Transverse colon (tissue), 4 donors: Measurements from ENCODE around the gene MKRN2. TPM values are rescaled to one million over a fixed set of nuclear protein-coding genes. Genes with fewer than 3 reads are reported as not detected.
"Not testable (repeated sequence)": the region's sequence is repeated elsewhere in the genome, so short reads cannot be mapped to it uniquely, and the experiment has no call there.

ENCODE experiments used
- DNase-seq: peaks from one replicate; pipeline ENCODE4 v3.0.0-alpha.2; 2019
- H3K27ac ChIP-seq, 4 donors: fragments of 200-600 bp; sonication (generic); 2 replicates each; pipeline ENCODE4 v1.5.1; 2016 to 2018; ENCODE audit warnings: inconsistent platforms in 4 of 4
- H3K27me3 ChIP-seq: fragments of 200-600 bp; sonication (generic); 2 replicates; pipeline ENCODE4 v1.5.1; 2017; ENCODE audit warnings: inconsistent platforms
- H3K36me3 ChIP-seq, 4 donors: fragments of 200-600 bp; sonication (generic); 2 replicates each; pipeline ENCODE4 v1.5.1; 2017 to 2019; ENCODE audit warnings: inconsistent platforms in 4 of 4
- H3K4me1 ChIP-seq, 4 donors: fragments of 200-600 bp; sonication (generic); 2 replicates each; pipeline ENCODE4 v1.5.1; 2017 to 2020; ENCODE audit warnings: inconsistent platforms in 4 of 4
- H3K4me3 ChIP-seq, 4 donors: fragments of 200-600 bp; sonication (generic); 1 replicate in 1 of 4; 2 replicates in 3 of 4; pipeline versions ENCODE4 v1.5.1 to v1.6.1; 2017 to 2019; ENCODE audit warnings: inconsistent platforms in 4 of 4
- H3K9me3 ChIP-seq, 2 donors: fragments of 200-600 bp; sonication (generic); 2 replicates each; pipeline ENCODE4 v1.5.1; 2017 to 2019; ENCODE audit warnings: inconsistent platforms in 2 of 2
- CTCF ChIP-seq, 5 experiments: fragments of 200-600 bp in 3 of 5; fragments of 450-650 bp in 2 of 5; sonication (generic) in 3 of 5; IDR thresholded peaks; 1 replicate in 2 of 5; 2 replicates in 3 of 5; pipeline ENCODE4 v1.5.1; 2016 to 2017; ENCODE audit warnings: antibody characterized with exemption in 5 of 5, inconsistent platforms in 3 of 5, mild to moderate bottlenecking in 2 of 5, moderate library complexity in 1 of 5
- EP300 ChIP-seq: sonication (generic); formaldehyde crosslinking; IDR thresholded peaks from one replicate; pipeline ENCODE4 v1.6.1; 2017; ENCODE audit warnings: antibody characterized with exemption, low read depth
- POLR2A ChIP-seq: fragments of 450-650 bp; IDR thresholded peaks from one replicate; pipeline ENCODE4 v1.6.1; 2016; ENCODE audit warnings: antibody characterized with exemption, mild to moderate bottlenecking, moderate library complexity
- POLR2AphosphoS5 ChIP-seq, 3 donors: sonication (generic); formaldehyde crosslinking; IDR thresholded peaks; one replicate each; pipeline ENCODE4 v1.6.1; 2016; ENCODE audit warnings: antibody characterized with exemption in 3 of 3
- WGBS, 2 donors: methylation state at CpG; one replicate each; pipeline ENCODE4 v1.1.5; 2018; ENCODE audit warnings: low coverage in 1 of 2; 5-methylcytosine and 5-hydroxymethylcytosine counted together
- in situ Hi-C, 4 donors: fragments of 200-750 bp; cut with MboI; loops; one replicate each; pipeline versions ENCODE4 v1.15.0 to v1.15.1; 2017; ENCODE audit warnings: low sequenced_read_pairs in 3 of 4, low pct_ligation_motif_present in 1 of 4, low pct_unique_long_range_greater_than_20kb in 1 of 4
- intact Hi-C: fragments of 100-400 bp; cut with DNase I; formaldehyde crosslinking; loops from one replicate; pipeline ENCODE4 v1.15.1; 2023; ENCODE audit warnings: low total_unique reads
- total RNA-seq, 4 donors: library from RNA; depleted of rRNA; stranded (reverse); fragments of >200 nt; gene quantifications; one replicate each; pipeline ENCODE4 v1.1.0, GENCODE V29; 2016

MKRN2 gene
- total RNA-seq, 4 donors from 2014 or later, result 22.9 to 30.6 (median 25.4) TPM

DNA sequence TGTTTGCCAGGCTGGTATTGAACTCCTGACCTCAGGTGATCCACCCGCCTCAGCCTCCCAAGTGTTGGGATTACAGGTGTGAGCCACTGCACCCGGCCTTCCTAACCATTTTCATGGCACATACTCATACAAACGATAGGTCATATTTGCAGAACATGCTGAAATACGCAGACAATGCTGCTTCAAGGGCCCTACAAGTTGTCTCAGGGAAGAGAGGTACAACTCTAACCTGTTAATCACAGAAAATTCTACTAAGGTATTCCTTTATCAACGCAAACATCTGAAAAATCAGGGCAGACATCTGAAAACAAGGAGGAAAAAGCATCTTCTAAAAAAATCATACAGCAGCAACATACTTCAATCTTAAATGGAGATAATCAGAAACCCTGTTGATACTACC lies 67.2 kb downstream of the MKRN2 start:
- no peak overlapping the region for H3K4me3 ChIP-seq
- intact Hi-C loops (no loop called here), in situ Hi-C loops (no loop called here)
- 92 to 100% methylated on average over 2 to 5 of the region's 5 CpGs for WGBS, 2 donors
- TF ChIP-seq POLR2AphosphoS5 (IDR thresholded peaks at IDR 0.05), result no peak
- no peak for TF ChIP-seq CTCF (IDR thresholded peaks at IDR 0.05)
- TF ChIP-seq POLR2A, result no peak
- TF ChIP-seq EP300, result no peak
- no peaks in the 10 kb centered on the region for H3K36me3 ChIP-seq
- no peaks in the 10 kb centered on the region for H3K27me3 ChIP-seq
- H3K27ac ChIP-seq, result no peak overlapping the region
- peaks cover 11 to 69% (median 15%) of the 10 kb centered on the region in 4 donors for H3K4me1 ChIP-seq
- H3K9me3 ChIP-seq, result no peaks in the 10 kb centered on the region
- DNase-seq, result no peak

DNA sequence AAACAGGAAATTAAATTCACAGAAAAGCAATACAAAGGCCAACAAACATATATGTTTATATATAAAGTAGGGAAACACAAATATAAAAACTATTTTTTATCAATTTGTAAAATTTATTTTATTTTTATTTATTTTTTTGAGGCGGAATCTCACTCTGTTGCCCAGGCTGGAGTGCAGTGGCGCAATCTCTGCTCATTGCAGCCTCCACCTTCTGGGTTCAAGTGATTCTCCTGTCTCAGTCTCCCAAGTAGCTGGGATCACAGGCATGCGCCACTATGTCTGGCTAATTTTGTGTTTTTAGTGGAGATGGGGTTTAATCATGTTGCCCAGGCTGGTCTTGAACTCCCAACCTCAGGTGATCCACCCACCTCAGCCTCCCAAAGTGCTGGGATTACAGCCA lies 68.1 kb downstream of the MKRN2 start:
- H3K27ac ChIP-seq, DNase-seq, H3K36me3 ChIP-seq, H3K9me3 ChIP-seq, H3K27me3 ChIP-seq, H3K4me3 ChIP-seq, intact Hi-C loops, in situ Hi-C loops: not testable (repeated sequence)
- peaks cover 20 to 77% (median 21%) of the 10 kb centered on the region in 4 donors for H3K4me1 ChIP-seq
- WGBS, 2 donors, result 93 to 94% methylated on average over 3 of the region's 3 CpGs

DNA sequence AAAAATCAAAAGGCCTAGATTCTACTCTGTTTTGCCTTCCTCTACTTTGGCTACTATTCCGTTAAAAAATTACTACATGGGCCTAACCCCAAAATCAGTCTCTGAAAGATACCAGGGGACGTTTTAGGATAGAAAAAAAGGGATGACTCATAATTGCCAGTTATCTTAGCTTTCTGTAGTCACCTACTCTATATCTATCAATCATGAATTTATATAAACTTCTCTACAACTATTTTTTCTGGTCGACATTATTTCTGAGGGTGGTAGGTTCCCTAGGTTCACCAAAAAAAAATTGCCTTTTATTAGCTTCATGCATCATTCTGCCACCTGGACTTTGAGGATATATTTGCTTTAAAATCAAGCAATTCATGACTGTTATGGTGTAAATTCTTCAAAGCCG lies 70.5 kb downstream of the MKRN2 start:
- Histone ChIP-seq H3K4me3 (no peak overlapping the region), H3K36me3 (no peaks in the 10 kb centered on the region), H3K9me3 (no peaks in the 10 kb centered on the region), H3K27ac (no peak overlapping the region), H3K27me3 (no peaks in the 10 kb centered on the region), H3K4me1 (peaks cover 19 to 69% (median 27%) of the 10 kb centered on the region in 4 donors)
- intact Hi-C loops (no loop called here), in situ Hi-C loops (no loop called here)
- TF ChIP-seq POLR2A (no peak), EP300 (no peak), POLR2AphosphoS5 (IDR thresholded peaks at IDR 0.05) (no peak), CTCF (IDR thresholded peaks at IDR 0.05) (no peak)
- WGBS, 2 donors, result 54 to 74% methylated on average over 4 of the region's 4 CpGs
- DNase-seq, result no peak

DNA sequence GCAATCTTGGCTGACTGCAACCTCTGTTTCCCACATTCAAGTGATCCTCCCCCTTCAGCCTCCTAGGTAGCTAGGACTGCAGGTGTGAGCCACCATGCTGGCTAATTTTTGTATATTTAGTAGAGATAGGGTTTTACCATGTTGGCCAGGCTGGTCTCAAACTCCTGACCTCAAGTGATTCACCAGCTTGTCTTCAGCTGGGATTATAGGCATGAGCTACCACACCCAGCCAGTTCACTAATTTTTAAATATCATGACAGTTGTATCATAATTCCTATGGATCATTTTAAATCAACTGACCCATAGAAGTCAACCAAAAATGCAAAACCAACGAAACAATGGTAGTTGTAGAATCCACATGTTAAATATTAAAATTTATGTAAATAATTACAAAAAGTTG lies 71.9 kb downstream of the MKRN2 start:
- DNase-seq, result no peak
- Histone ChIP-seq H3K9me3 (no peaks in the 10 kb centered on the region), H3K4me3 (no peak overlapping the region), H3K36me3 (no peaks in the 10 kb centered on the region), H3K4me1 (peaks cover 17 to 65% (median 27%) of the 10 kb centered on the region in 4 donors), H3K27ac (no peak overlapping the region), H3K27me3 (no peaks in the 10 kb centered on the region)
- no peak for TF ChIP-seq POLR2AphosphoS5 (IDR thresholded peaks at IDR 0.05)
- no peak for TF ChIP-seq POLR2A
- TF ChIP-seq CTCF (IDR thresholded peaks at IDR 0.05), result no peak
- no peak for TF ChIP-seq EP300
- in situ Hi-C loops (no loop called here), intact Hi-C loops (no loop called here)
- WGBS, 2 donors, result 80 to 86% methylated on average over 1 of the region's 1 CpG

DNA sequence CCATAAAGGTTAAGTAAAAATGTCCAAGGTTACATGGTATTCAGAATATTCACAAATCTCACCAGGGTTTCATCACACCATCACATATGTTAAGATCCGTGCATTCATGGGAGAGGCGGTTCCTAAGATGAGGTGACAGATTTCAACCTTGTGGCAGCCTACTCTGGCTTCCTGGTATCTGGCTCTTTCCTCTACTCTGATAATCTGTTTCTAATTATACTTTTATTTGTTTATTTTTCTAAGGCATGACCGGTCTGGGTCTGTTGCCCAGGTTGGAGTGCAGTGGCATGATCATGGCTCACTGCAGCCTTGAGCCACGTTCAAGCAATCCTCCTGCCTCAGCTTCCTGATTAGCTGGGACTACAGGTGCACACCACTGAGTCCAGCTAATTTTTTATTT lies 72.7 kb downstream of the MKRN2 start:
- WGBS, 2 donors, result 52 to 59% methylated on average over 4 of the region's 4 CpGs
- TF ChIP-seq EP300 (no peak), POLR2A (no peak), CTCF (IDR thresholded peaks at IDR 0.05) (no peak), POLR2AphosphoS5 (IDR thresholded peaks at IDR 0.05) (no peak)
- H3K36me3 ChIP-seq, result no peaks in the 10 kb centered on the region
- no peaks in the 10 kb centered on the region for H3K9me3 ChIP-seq
- in situ Hi-C loops, result no loop called here
- no peak overlapping the region for H3K4me3 ChIP-seq
- no peak for DNase-seq
- no peaks in the 10 kb centered on the region for H3K27me3 ChIP-seq
- H3K4me1 ChIP-seq, result peaks cover 17 to 58% (median 27%) of the 10 kb centered on the region in 4 donors
- no peak overlapping the region for H3K27ac ChIP-seq
- intact Hi-C loops, result no loop called here
